Fibroblast of lung (primary cell): ENCODE results near the gene TMEM9. TPM values are rescaled to one million over a fixed set of nuclear protein-coding genes. Genes with fewer than 3 reads are reported as not detected.

Experiments
- DNase-seq, 2 donors: peaks; one replicate each; pipeline versions ENCODE4 v3.0.0 to v3.0.0-alpha.2; 2010; ENCODE audit warnings: low read depth in 2 of 2
- H2AFZ ChIP-seq: 2 replicates; pipeline ENCODE4 v1.5.1; 2012; ENCODE audit warnings: low read length, control low read depth, inconsistent platforms
- H3K27ac ChIP-seq: 2 replicates; pipeline ENCODE4 v1.5.1; 2011; ENCODE audit warnings: low read length, control low read depth; ENCODE audit not compliant: insufficient read depth
- H3K27me3 ChIP-seq: 2 replicates; pipeline ENCODE4 v1.5.1; 2011; ENCODE audit warnings: mild to moderate bottlenecking, low read length; ENCODE audit not compliant: control insufficient read depth, insufficient read depth
- H3K36me3 ChIP-seq: 2 replicates; pipeline ENCODE4 v1.5.1; 2011; ENCODE audit warnings: low read length; ENCODE audit not compliant: control insufficient read depth, insufficient read depth
- H3K4me1 ChIP-seq: 2 replicates; pipeline ENCODE4 v1.5.1; 2011; ENCODE audit warnings: low read length; ENCODE audit not compliant: control insufficient read depth, insufficient read depth; ENCODE audit errors: extremely low read depth
- H3K4me2 ChIP-seq: 2 replicates; pipeline ENCODE4 v1.5.1; 2011; ENCODE audit warnings: low read length, control low read depth; ENCODE audit not compliant: insufficient read depth; ENCODE audit errors: extremely low read depth
- H3K4me3 ChIP-seq, 4 experiments: fragments of 200-600 bp in 1 of 4; sonication (generic) in 1 of 4; replicated peaks in 1 of 4; 2 replicates each; pipeline ENCODE4 v1.5.1; 2011 to 2016; ENCODE audit warnings: low read length in 4 of 4, low read depth in 3 of 4, mild to moderate bottlenecking in 3 of 4, control low read depth in 2 of 4, inconsistent platforms in 1 of 4, mixed read lengths in 1 of 4; ENCODE audit not compliant: insufficient read depth in 1 of 4; ENCODE audit errors: control extremely low read depth in 1 of 4
- H3K79me2 ChIP-seq: 2 replicates; pipeline ENCODE4 v1.5.1; 2012; ENCODE audit warnings: mild to moderate bottlenecking, low read length, inconsistent platforms; ENCODE audit not compliant: control insufficient read depth, insufficient read depth
- H3K9ac ChIP-seq: 2 replicates; pipeline ENCODE4 v1.5.1; 2011; ENCODE audit warnings: mild to moderate bottlenecking, low read length, control low read depth; ENCODE audit not compliant: insufficient read depth
- H3K9me3 ChIP-seq: 2 replicates; pipeline ENCODE4 v1.5.1; 2012; ENCODE audit warnings: low read depth, low read length; ENCODE audit not compliant: control insufficient read depth, insufficient read depth
- H4K20me1 ChIP-seq: 2 replicates; pipeline ENCODE4 v1.5.1; 2011; ENCODE audit warnings: low read length; ENCODE audit not compliant: control insufficient read depth, insufficient read depth; ENCODE audit errors: extremely low read depth
- EZH2 ChIP-seq: IDR thresholded peaks from 2 replicates; pipeline ENCODE4 v1.5.1; 2012; ENCODE audit warnings: low read length, control low read depth, mild to moderate bottlenecking; ENCODE audit errors: missing control alignments
- polyA plus RNA-seq, 2 donors: library from polyadenylated mRNA; depleted of rRNA in 1 of 2; stranded (reverse) in 1 of 2; unstranded in 1 of 2; fragments of >200 nt; gene quantifications; 2 replicates each; pipeline ENCODE4 v1.2.1, GENCODE V29; 2011 to 2012; ENCODE audit warnings: missing spikeins in 1 of 2
- total RNA-seq: library from RNA; depleted of rRNA; stranded (reverse); fragments of >200 nt; gene quantifications from 2 replicates; pipeline ENCODE4 v1.2.1, GENCODE V29; 2014
- TF ChIP-seq, protein P1 (sequence below), 2 donors: IDR thresholded peaks in 1 of 2; conservative IDR thresholded peaks in 1 of 2; 1 replicate in 1 of 2; 2 replicates in 1 of 2; pipeline ENCODE4 v1.5.1; 2011 to 2012; ENCODE audit warnings: low read length in 2 of 2, control low read depth in 1 of 2, inconsistent platforms in 1 of 2, low read depth in 1 of 2, mild to moderate bottlenecking in 1 of 2

The TMEM9 gene
- total and polyA plus RNA-seq, 2 donors (not counting 1 experiment from before 2014, with no cell fraction given): 58.2 to 91.0 TPM

DNA sequence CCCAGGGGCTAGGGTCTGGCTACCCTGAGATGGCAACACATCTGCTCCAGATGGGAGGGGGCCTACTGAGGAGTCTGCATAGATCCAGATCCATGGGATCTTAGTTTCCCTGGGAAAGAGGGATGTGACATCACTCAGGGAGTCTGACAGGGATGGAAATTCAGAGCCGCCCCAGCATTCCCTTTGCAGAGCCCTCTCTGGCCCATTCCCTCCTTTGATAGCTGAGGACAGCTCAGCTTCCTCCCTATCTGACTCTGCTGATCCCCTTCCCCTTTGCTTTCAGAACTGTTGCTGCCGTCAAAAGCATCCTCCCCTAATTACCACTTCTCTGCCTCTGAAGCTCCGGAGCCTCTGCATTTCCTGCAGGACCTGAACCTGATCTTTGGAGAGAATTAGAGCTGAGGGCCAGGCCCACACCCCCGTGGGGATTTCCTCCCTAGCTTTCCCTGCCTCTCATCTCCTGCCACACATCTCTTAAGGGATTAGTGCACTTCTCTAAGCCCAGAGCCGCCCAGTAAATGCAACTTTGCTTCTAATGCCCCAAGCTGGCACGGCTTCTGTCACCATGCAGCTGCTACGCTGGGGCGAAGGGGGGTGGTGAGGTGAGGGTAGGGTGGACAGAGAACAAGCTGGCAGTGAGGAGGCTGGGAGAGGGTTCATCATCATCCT lies 17.8 kb downstream of the TMEM9 start:
- H3K27me3 ChIP-seq: no peaks in the 10 kb centered on the region
- no peaks in the 10 kb centered on the region for H3K79me2 ChIP-seq
- H2AFZ ChIP-seq: no peak overlapping the region
- H3K4me3 ChIP-seq: no peak overlapping the region
- peak overlapping the region; percentile 47 for H3K27ac ChIP-seq
- DNase-seq: no peak
- H3K9ac ChIP-seq: no peak overlapping the region
- peaks cover 2% of the 10 kb centered on the region for H3K36me3 ChIP-seq
- no peaks in the 10 kb centered on the region for H4K20me1 ChIP-seq
- no peak overlapping the region for H3K4me2 ChIP-seq
- no peaks in the 10 kb centered on the region for H3K9me3 ChIP-seq
- peaks cover 13% of the 10 kb centered on the region for H3K4me1 ChIP-seq
- TF ChIP-seq, protein P1, sequence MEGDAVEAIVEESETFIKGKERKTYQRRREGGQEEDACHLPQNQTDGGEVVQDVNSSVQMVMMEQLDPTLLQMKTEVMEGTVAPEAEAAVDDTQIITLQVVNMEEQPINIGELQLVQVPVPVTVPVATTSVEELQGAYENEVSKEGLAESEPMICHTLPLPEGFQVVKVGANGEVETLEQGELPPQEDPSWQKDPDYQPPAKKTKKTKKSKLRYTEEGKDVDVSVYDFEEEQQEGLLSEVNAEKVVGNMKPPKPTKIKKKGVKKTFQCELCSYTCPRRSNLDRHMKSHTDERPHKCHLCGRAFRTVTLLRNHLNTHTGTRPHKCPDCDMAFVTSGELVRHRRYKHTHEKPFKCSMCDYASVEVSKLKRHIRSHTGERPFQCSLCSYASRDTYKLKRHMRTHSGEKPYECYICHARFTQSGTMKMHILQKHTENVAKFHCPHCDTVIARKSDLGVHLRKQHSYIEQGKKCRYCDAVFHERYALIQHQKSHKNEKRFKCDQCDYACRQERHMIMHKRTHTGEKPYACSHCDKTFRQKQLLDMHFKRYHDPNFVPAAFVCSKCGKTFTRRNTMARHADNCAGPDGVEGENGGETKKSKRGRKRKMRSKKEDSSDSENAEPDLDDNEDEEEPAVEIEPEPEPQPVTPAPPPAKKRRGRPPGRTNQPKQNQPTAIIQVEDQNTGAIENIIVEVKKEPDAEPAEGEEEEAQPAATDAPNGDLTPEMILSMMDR (conservative IDR thresholded peaks at IDR 0.05 in 1 of 2, IDR thresholded peaks at IDR 0.05 in 1 of 2; ENCODE audit: low read depth in 1 of 2, low read length in 2 of 2): no peak
- TF ChIP-seq EZH2: no peak

DNA sequence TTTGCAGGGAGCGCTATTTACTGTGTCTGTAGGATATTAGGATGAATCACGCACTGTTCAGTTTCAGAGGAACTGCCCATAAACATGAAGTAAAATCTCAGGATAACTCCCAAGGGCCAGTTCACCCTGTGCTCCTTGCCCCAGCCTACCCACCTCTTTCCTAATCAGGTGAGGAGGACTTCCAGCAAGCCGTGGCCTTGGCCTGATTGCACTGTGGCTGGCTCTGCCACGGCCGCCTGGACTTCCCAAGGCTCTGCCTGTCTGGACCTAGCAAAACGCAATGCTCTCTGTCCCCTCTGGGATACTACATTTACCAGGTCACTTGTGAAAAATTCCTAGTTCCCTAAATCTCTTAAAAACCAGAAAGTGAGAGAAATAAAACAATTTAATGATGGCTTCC lies 19.9 kb downstream of the TMEM9 start:
- TF ChIP-seq, protein P1 (conservative IDR thresholded peaks at IDR 0.05 in 1 of 2, IDR thresholded peaks at IDR 0.05 in 1 of 2; ENCODE audit: low read depth in 1 of 2, low read length in 2 of 2): no peak
- TF ChIP-seq EZH2: no peak
- no peak overlapping the region for H3K9ac ChIP-seq
- no peaks in the 10 kb centered on the region for H3K27me3 ChIP-seq
- H3K4me1 ChIP-seq: peaks cover 13% of the 10 kb centered on the region
- H3K36me3 ChIP-seq: peaks cover 2% of the 10 kb centered on the region
- no peak overlapping the region for H3K4me2 ChIP-seq
- H3K79me2 ChIP-seq: no peaks in the 10 kb centered on the region
- no peak overlapping the region for H2AFZ ChIP-seq
- no peaks in the 10 kb centered on the region for H4K20me1 ChIP-seq
- no peak overlapping the region for H3K4me3 ChIP-seq
- no peak overlapping the region for H3K27ac ChIP-seq
- no peaks in the 10 kb centered on the region for H3K9me3 ChIP-seq
- no peak for DNase-seq

DNA sequence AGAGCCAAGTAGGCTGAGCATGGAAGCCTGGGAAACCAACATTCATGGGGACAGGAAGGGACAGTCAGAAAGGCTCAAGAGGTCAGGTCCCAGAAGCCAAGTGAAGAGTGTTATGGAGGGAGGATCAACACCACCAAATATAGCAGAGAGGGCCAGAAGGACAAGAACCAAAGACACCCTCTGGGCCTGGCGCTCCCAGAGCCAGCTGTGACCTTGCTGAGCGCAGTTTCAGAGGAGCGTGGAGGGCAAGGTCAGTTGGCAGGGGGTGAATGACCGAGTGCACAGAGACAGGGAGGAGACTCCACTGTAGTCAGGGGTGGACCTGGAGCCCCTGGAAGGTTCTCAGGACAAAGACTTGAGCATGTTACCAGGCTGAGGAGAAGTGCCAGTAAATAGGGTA lies 22.9 kb downstream of the TMEM9 start:
- H2AFZ ChIP-seq: no peak overlapping the region
- no peak overlapping the region for H3K27ac ChIP-seq
- no peaks in the 10 kb centered on the region for H3K79me2 ChIP-seq
- H3K4me2 ChIP-seq: no peak overlapping the region
- no peaks in the 10 kb centered on the region for H4K20me1 ChIP-seq
- TF ChIP-seq, protein P1 (conservative IDR thresholded peaks at IDR 0.05 in 1 of 2, IDR thresholded peaks at IDR 0.05 in 1 of 2; ENCODE audit: low read depth in 1 of 2, low read length in 2 of 2): no peak
- TF ChIP-seq EZH2: no peak
- H3K4me3 ChIP-seq: no peak overlapping the region
- no peak overlapping the region for H3K9ac ChIP-seq
- H3K4me1 ChIP-seq: peaks cover under 1% of the 10 kb centered on the region
- no peaks in the 10 kb centered on the region for H3K9me3 ChIP-seq
- peaks cover 2% of the 10 kb centered on the region for H3K36me3 ChIP-seq
- no peaks in the 10 kb centered on the region for H3K27me3 ChIP-seq
- no peak for DNase-seq
